ENCODE measurements around the gene PIM3.

Gene PIM3

GRCh38 chr22:49960159-49961004 is at the start of gene PIM3:
PIM3 (plus strand) TSS chr22:49960772; CDS start chr22:49960948, 176 bp downstream.
- peaks cover 36% of the 10 kb centered on the region for H3K4me1 Mint-ChIP-seq (ENCODE audit: low read depth)
- DNase-seq, result peak; percentile 94
- H3K9me3 Mint-ChIP-seq, result no peaks in the 10 kb centered on the region
- peak within 1 kb of the TSS; percentile 96 for H3K27ac Mint-ChIP-seq
- H3K36me3 Mint-ChIP-seq (ENCODE audit: low read depth), result peaks cover 38% of the 10 kb centered on the region
- H3K4me3 Mint-ChIP-seq, result peak within 1 kb of the TSS; percentile 93
- no peaks in the 10 kb centered on the region for H3K27me3 Mint-ChIP-seq

GRCh38 chr22:49911881-49912625 is 48.5 kb upstream of the PIM3 start:
- H3K36me3 Mint-ChIP-seq (ENCODE audit: low read depth), result peaks cover 63% of the 10 kb centered on the region
- no peaks in the 10 kb centered on the region for H3K27me3 Mint-ChIP-seq
- H3K9me3 Mint-ChIP-seq, result no peaks in the 10 kb centered on the region
- no peak overlapping the region for H3K27ac Mint-ChIP-seq
- H3K4me3 Mint-ChIP-seq, result no peak overlapping the region
- peaks cover 10% of the 10 kb centered on the region for H3K4me1 Mint-ChIP-seq (ENCODE audit: low read depth)
- no peak for DNase-seq

- Mint-ChIP-seq H3K27me3 (no peaks in the 10 kb centered on the region), H3K9me3 (no peaks in the 10 kb centered on the region), H3K4me3 (no peak overlapping the region), H3K4me1 (ENCODE audit: low read depth) (peaks cover 15% of the 10 kb centered on the region), H3K27ac (no peak overlapping the region), H3K36me3 (ENCODE audit: low read depth) (peaks cover 53% of the 10 kb centered on the region)
- no peak for DNase-seq
Measured at GRCh38 chr22:49913026-49913425, 47.5 kb upstream of the PIM3 start.

- no peaks in the 10 kb centered on the region for H3K27me3 Mint-ChIP-seq
- peaks cover 15% of the 10 kb centered on the region for H3K4me1 Mint-ChIP-seq (ENCODE audit: low read depth)
Measured at GRCh38 chr22:49913446-49913845, 47.1 kb upstream of the PIM3 start.

GRCh38 chr22:49914256-49914655 is 46.3 kb upstream of the PIM3 start:
- Mint-ChIP-seq H3K36me3 (ENCODE audit: low read depth) (peaks cover 43% of the 10 kb centered on the region), H3K27ac (no peak overlapping the region), H3K4me3 (no peak overlapping the region), H3K27me3 (no peaks in the 10 kb centered on the region), H3K4me1 (ENCODE audit: low read depth) (peaks cover 16% of the 10 kb centered on the region), H3K9me3 (no peaks in the 10 kb centered on the region)
- no peak for DNase-seq

More at GRCh38 chr22:49913446-49913845, 47.1 kb upstream of the PIM3 start:
- no peaks in the 10 kb centered on the region for H3K9me3 Mint-ChIP-seq
- H3K4me3 Mint-ChIP-seq, result no peak overlapping the region
- no peak for DNase-seq
- peaks cover 52% of the 10 kb centered on the region for H3K36me3 Mint-ChIP-seq (ENCODE audit: low read depth)
- no peak overlapping the region for H3K27ac Mint-ChIP-seq

GRCh38 chr22:49915610-49916009 is 45.0 kb upstream of the PIM3 start:
- Mint-ChIP-seq H3K27ac (no peak overlapping the region), H3K9me3 (no peaks in the 10 kb centered on the region), H3K4me3 (no peak overlapping the region), H3K36me3 (ENCODE audit: low read depth) (peaks cover 43% of the 10 kb centered on the region), H3K27me3 (no peaks in the 10 kb centered on the region), H3K4me1 (ENCODE audit: low read depth) (peaks cover 28% of the 10 kb centered on the region)
- DNase-seq, result no peak

GRCh38 chr22:49916831-49917230 is 43.7 kb upstream of the PIM3 start:
- Mint-ChIP-seq H3K4me1 (ENCODE audit: low read depth) (peaks cover 30% of the 10 kb centered on the region), H3K27me3 (no peaks in the 10 kb centered on the region), H3K4me3 (peak overlapping the region; percentile 82), H3K36me3 (ENCODE audit: low read depth) (peaks cover 46% of the 10 kb centered on the region), H3K27ac (peak overlapping the region; percentile 88), H3K9me3 (no peaks in the 10 kb centered on the region)
- no peak for DNase-seq

- no peaks in the 10 kb centered on the region for H3K27me3 Mint-ChIP-seq
- peaks cover 43% of the 10 kb centered on the region for H3K36me3 Mint-ChIP-seq (ENCODE audit: low read depth)
- H3K4me1 Mint-ChIP-seq (ENCODE audit: low read depth), result peaks cover 33% of the 10 kb centered on the region
- H3K4me3 Mint-ChIP-seq, result peak within 1 kb of the TSS; percentile 82
- H3K9me3 Mint-ChIP-seq, result no peaks in the 10 kb centered on the region
- peak within 1 kb of the TSS; percentile 88 for H3K27ac Mint-ChIP-seq
- DNase-seq, result peak; percentile 97
Measured at GRCh38 chr22:49917974-49918910, 42.3 kb upstream of the PIM3 start, which contains the start of the genes ALG12 and CRELD2. ALG12 (minus strand) TSS chr22:49918438; CDS start chr22:49913765, 4,673 bp downstream. CRELD2 (plus strand) TSS chr22:49918634; CDS start chr22:49918770, 136 bp downstream.

- no peaks in the 10 kb centered on the region for H3K9me3 Mint-ChIP-seq
- H3K36me3 Mint-ChIP-seq (ENCODE audit: low read depth), result peaks cover 44% of the 10 kb centered on the region
- peak overlapping the region; percentile 75 for H3K4me3 Mint-ChIP-seq
- peak overlapping the region; percentile 71 for H3K27ac Mint-ChIP-seq
- no peak for DNase-seq
- peaks cover 41% of the 10 kb centered on the region for H3K4me1 Mint-ChIP-seq (ENCODE audit: low read depth)
- no peaks in the 10 kb centered on the region for H3K27me3 Mint-ChIP-seq
Measured at GRCh38 chr22:49918911-49919881, 41.4 kb upstream of the PIM3 start.

GRCh38 chr22:49920859-49921258 is 39.7 kb upstream of the PIM3 start:
- peak overlapping the region; percentile 18 for H3K4me3 Mint-ChIP-seq

GRCh38 chr22:49921508-49922278 is 38.9 kb upstream of the PIM3 start:
- DNase-seq, result no peak
- H3K4me1 Mint-ChIP-seq (ENCODE audit: low read depth), result peaks cover 50% of the 10 kb centered on the region
- H3K27me3 Mint-ChIP-seq, result no peaks in the 10 kb centered on the region
- peaks cover 53% of the 10 kb centered on the region for H3K36me3 Mint-ChIP-seq (ENCODE audit: low read depth)
- no peak overlapping the region for H3K4me3 Mint-ChIP-seq
- H3K9me3 Mint-ChIP-seq, result no peaks in the 10 kb centered on the region
- H3K27ac Mint-ChIP-seq, result no peak overlapping the region

More at GRCh38 chr22:49920859-49921258, 39.7 kb upstream of the PIM3 start:
- Mint-ChIP-seq H3K27me3 (no peaks in the 10 kb centered on the region), H3K4me1 (ENCODE audit: low read depth) (peaks cover 50% of the 10 kb centered on the region), H3K9me3 (no peaks in the 10 kb centered on the region), H3K36me3 (ENCODE audit: low read depth) (peaks cover 50% of the 10 kb centered on the region), H3K27ac (no peak overlapping the region)
- no peak for DNase-seq

- H3K9me3 Mint-ChIP-seq, result no peaks in the 10 kb centered on the region
- no peak overlapping the region for H3K27ac Mint-ChIP-seq
- DNase-seq, result no peak
- H3K36me3 Mint-ChIP-seq (ENCODE audit: low read depth), result peaks cover 59% of the 10 kb centered on the region
- peaks cover 49% of the 10 kb centered on the region for H3K4me1 Mint-ChIP-seq (ENCODE audit: low read depth)
- H3K4me3 Mint-ChIP-seq, result no peak overlapping the region
- no peaks in the 10 kb centered on the region for H3K27me3 Mint-ChIP-seq
Measured at GRCh38 chr22:49922484-49922883, 38.1 kb upstream of the PIM3 start.

Data from activated T-cell treated with anti-CD3 and anti-CD28 coated beads, Interleukin-2, amount 50 U/mL, for 24 hours (primary cell).